ENCODE data around the gene SPATA12. TPM values are rescaled to one million over a fixed set of nuclear protein-coding genes. Genes with fewer than 3 reads are reported as not detected.

SPATA12 gene
- total RNA-seq, 1 experiment from 2014 or later = 0.22 TPM

DNA sequence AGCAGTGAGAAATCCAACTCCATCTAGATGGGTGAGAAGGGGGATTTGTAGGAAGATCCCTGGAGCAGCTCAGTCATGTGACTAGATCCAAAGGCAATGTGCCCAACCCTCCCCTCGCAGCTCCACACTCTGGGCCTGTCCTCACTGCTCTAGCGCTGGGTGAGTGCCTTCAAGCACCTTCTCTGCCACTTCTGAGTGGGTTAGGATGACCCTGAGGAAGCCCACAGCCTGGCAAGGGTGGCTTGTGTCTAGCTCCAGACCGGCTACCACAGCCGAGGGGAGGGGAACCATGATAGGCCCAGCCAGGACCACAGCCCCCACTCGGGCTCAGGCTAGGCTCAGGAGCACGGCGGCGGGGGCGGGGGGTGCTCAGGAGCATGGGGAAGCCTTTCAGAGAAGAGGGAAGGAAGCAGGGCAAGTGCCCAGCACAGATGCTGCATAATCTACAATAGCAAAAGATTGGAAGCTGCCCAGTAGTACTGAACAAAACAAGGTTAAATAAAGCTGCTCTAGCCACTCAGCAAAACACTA is 1.7 kb downstream of the SPATA12 start:
- H2BK120ac ChIP-seq (ENCODE audit: low read depth, low read length, poor library complexity, severe bottlenecking) = no peak overlapping the region
- no peaks in the 10 kb centered on the region for H3K79me1 ChIP-seq (ENCODE audit: insufficient read depth, low read depth, low read length, poor library complexity, severe bottlenecking)
- Mint-ChIP-seq H3K27me3 (ENCODE audit: low read depth) (no peaks in the 10 kb centered on the region), H3K4me3 (no peak overlapping the region; a peak in 1 of 5 replicates), H3K36me3 (ENCODE audit: insufficient read depth in 1 of 3, low read depth in 3 of 3) (no peaks in the 10 kb centered on the region; a peak in 1 of 7 replicates), H3K27ac (peak overlapping the region; percentile 72 to 93 (median 91); a peak in 5 of 7 replicates), H3K9me3 (no peaks in the 10 kb centered on the region), H3K4me1 (peaks cover 29 to 31% of the 10 kb centered on the region in 2 experiments)
- no peak overlapping the region for H2BK20ac ChIP-seq (ENCODE audit: low read depth, low read length, poor library complexity, severe bottlenecking)
- H3T11ph ChIP-seq (ENCODE audit: low read length) = peak overlapping the region; percentile 47
- no peak overlapping the region for H2AK5ac ChIP-seq (ENCODE audit: insufficient read length, low read length)
- no peak overlapping the region for H4K5ac ChIP-seq (ENCODE audit: insufficient read length, low read depth, low read length)
- H3K4ac ChIP-seq (ENCODE audit: low read depth, low read length) = no peak overlapping the region
- no peak overlapping the region for H2BK15ac ChIP-seq (ENCODE audit: low read depth, low read length)
- no peaks in the 10 kb centered on the region for H3K9me3 ChIP-seq (ENCODE audit: control insufficient read depth, low read depth, low read length)
- DNase-seq = peak; percentile 49
- H3K27ac ChIP-seq (ENCODE audit: insufficient read length, low read depth, low read length) = no peak overlapping the region
- H3K56ac ChIP-seq (ENCODE audit: insufficient read length, low read depth, low read length) = no peak overlapping the region
- H4K91ac ChIP-seq (ENCODE audit: insufficient read length, low read depth, low read length) = no peak overlapping the region
- no peaks in the 10 kb centered on the region for H3K27me3 ChIP-seq (ENCODE audit: insufficient read depth, low read length)
- no peak overlapping the region for H2AFZ ChIP-seq (ENCODE audit: low read length)
- TF ChIP-seq, protein P1, sequence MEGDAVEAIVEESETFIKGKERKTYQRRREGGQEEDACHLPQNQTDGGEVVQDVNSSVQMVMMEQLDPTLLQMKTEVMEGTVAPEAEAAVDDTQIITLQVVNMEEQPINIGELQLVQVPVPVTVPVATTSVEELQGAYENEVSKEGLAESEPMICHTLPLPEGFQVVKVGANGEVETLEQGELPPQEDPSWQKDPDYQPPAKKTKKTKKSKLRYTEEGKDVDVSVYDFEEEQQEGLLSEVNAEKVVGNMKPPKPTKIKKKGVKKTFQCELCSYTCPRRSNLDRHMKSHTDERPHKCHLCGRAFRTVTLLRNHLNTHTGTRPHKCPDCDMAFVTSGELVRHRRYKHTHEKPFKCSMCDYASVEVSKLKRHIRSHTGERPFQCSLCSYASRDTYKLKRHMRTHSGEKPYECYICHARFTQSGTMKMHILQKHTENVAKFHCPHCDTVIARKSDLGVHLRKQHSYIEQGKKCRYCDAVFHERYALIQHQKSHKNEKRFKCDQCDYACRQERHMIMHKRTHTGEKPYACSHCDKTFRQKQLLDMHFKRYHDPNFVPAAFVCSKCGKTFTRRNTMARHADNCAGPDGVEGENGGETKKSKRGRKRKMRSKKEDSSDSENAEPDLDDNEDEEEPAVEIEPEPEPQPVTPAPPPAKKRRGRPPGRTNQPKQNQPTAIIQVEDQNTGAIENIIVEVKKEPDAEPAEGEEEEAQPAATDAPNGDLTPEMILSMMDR (conservative IDR thresholded peaks at IDR 0.05) = no peak
- H3K4me1 ChIP-seq (ENCODE audit: insufficient read depth, low read length) = peaks cover 3% of the 10 kb centered on the region; the same call in 1 of the 2 replicates
- H3K23me2 ChIP-seq (ENCODE audit: insufficient read length, low read depth, low read length, poor library complexity, severe bottlenecking) = no peaks in the 10 kb centered on the region
- no peak overlapping the region for H2BK5ac ChIP-seq (ENCODE audit: insufficient read length, low read length)
- H3K23ac ChIP-seq (ENCODE audit: insufficient read length, low read depth, low read length) = no peak overlapping the region
- H4K8ac ChIP-seq (replicated peaks; ENCODE audit: insufficient read length, low read depth, low read length) = no peak overlapping the region
- H3K14ac ChIP-seq (ENCODE audit: insufficient read depth, low read length) = peak overlapping the region; percentile 88
- H4K20me1 ChIP-seq (ENCODE audit: control insufficient read depth, insufficient read depth, insufficient read length) = no peaks in the 10 kb centered on the region
- no CpG with 5 or more reads among the region's 9 CpGs for WGBS (ENCODE audit: extremely low coverage, insufficient read length, low lambda C conversion rate)
- H3K18ac ChIP-seq (ENCODE audit: insufficient read length, low read depth, low read length) = peak overlapping the region; percentile 23
- H3K79me2 ChIP-seq (ENCODE audit: insufficient read depth, low read length) = no peaks in the 10 kb centered on the region
- no peak overlapping the region for H3K4me2 ChIP-seq (ENCODE audit: insufficient read depth, insufficient read length, low read length)
- H2BK12ac ChIP-seq (ENCODE audit: insufficient read length, low read depth, low read length) = peak overlapping the region; percentile 71
- H3K9ac ChIP-seq (ENCODE audit: extremely low read depth, insufficient read length, low read length) = no peak overlapping the region
